Adrenal gland (tissue), 12 donors: ENCODE measurements around the gene KIAA0753. TPM values are rescaled to one million over a fixed set of nuclear protein-coding genes. Genes with fewer than 3 reads are reported as not detected.
A peak's percentile ranks its signal among the peaks of the same experiment; 100 is the strongest.

Source experiments
- DNase-seq, 7 donors: peaks; one replicate each; pipeline ENCODE4 v3.0.0-alpha.2; 2019 to 2020
- H3K27ac ChIP-seq, 5 donors: fragments of 200-600 bp; sonication (generic) in 4 of 5; 1 replicate in 3 of 5; 2 replicates in 2 of 5; pipeline versions ENCODE4 v1.5.1 to v1.8.0; 2016 to 2020; ENCODE audit warnings: mild to moderate bottlenecking in 1 of 5
- H3K27me3 ChIP-seq: fragments of 200-600 bp; 2 replicates; pipeline ENCODE4 v1.8.0; 2021
- H3K36me3 ChIP-seq, 2 donors: fragments of 200-600 bp; replicated peaks in 1 of 2; 1 replicate in 1 of 2; 2 replicates in 1 of 2; pipeline versions ENCODE4 v1.5.1 to v1.8.0; 2018 to 2022
- H3K4me1 ChIP-seq, 2 donors: fragments of 200-600 bp; replicated peaks in 1 of 2; 1 replicate in 1 of 2; 2 replicates in 1 of 2; pipeline versions ENCODE4 v1.5.1 to v1.8.0; 2018 to 2021
- H3K4me3 ChIP-seq, 4 donors: fragments of 200-600 bp; sonication (generic) in 3 of 4; one replicate each; pipeline ENCODE4 v1.5.1; 2016 to 2018
- H3K9me3 ChIP-seq, 3 donors: fragments of 200-600 bp; sonication (generic) in 1 of 3; replicated peaks in 1 of 3; 1 replicate in 2 of 3; 2 replicates in 1 of 3; pipeline versions ENCODE4 v1.5.1 to v1.8.0; 2016 to 2021
- CTCF ChIP-seq, 6 experiments: fragments of 450-650 bp in 4 of 6; fragments of 200-600 bp in 2 of 6; sonication (generic) in 1 of 6; IDR thresholded peaks; 1 replicate in 5 of 6; 2 replicates in 1 of 6; pipeline versions ENCODE4 v1.5.1 to v1.8.0; 2016 to 2021; ENCODE audit warnings: antibody characterized with exemption in 6 of 6, mild to moderate bottlenecking in 2 of 6, moderate library complexity in 1 of 6
- POLR2A ChIP-seq, 2 donors: fragments of 450-650 bp; IDR thresholded peaks; one replicate each; pipeline ENCODE4 v1.6.1; 2017; ENCODE audit warnings: antibody characterized with exemption in 2 of 2, mild to moderate bottlenecking in 2 of 2, moderate library complexity in 1 of 2
- WGBS, 4 donors: extraction: QIAGEN DNeasy Blood & Tissue Kit in 2 of 4; methylation state at CpG; one replicate each; pipeline versions ENCODE4 v1.1.5 to v1.1.7; 2013 to 2017; 5-methylcytosine and 5-hydroxymethylcytosine counted together
- intact Hi-C, 2 donors: fragments of 100-400 bp; cut with DNase I; formaldehyde crosslinking; loops; one replicate each; pipeline versions ENCODE4 v1.14.1 to v1.15.0; 2022 to 2023
- polyA plus RNA-seq, 3 donors: library from polyadenylated mRNA; stranded (reverse); fragments of 200-250 nt in 2 of 3; fragments of 350-450 nt in 1 of 3; fragmentation: Illumina TruSeq in 1 of 3; extraction: RNeasy Lipid Tissue Mini Kit (QIAGEN cat#74804) in 1 of 3; gene quantifications; one replicate each; pipeline ENCODE4 v1.2.3, GENCODE V29; 2013 to 2014
- total RNA-seq, 9 donors: library from RNA; depleted of rRNA in 4 of 9; stranded (reverse); fragments of >200 nt in 4 of 9; fragments of 120-200 nt in 1 of 9; fragmentation: NEBNext Ultra II Directional in 1 of 9; extraction: Animal tissue kit (Norgen Biotek cat#: 25700) in 1 of 9; gene quantifications; one replicate each; pipeline versions ENCODE4 v1.1.0 to v1.2.4, GENCODE V29; 2013 to 2023
- donor health status: healthy with polysubstance abuse.
- donor health status: Bipolar disorder and iron deficiency.
- donor health status: DM: yes; HTN: yes; CAD: no.
- donor health status: DM: no; HTN: no; CAD: no.
- donor health status: DM: no; HTN: no; CAD: no.
- donor health status: DM: yes; HTN: yes; CAD: no.

The KIAA0753 gene
- total and polyA plus RNA-seq, 12 donors: 5.1 to 21.8 (median 13.1) TPM

- intact Hi-C loops: no loop called here
- H3K4me1 ChIP-seq: peaks cover 0 to 1% of the 10 kb centered on the region in 2 donors
- peaks cover 0 to 13% of the 10 kb centered on the region in 2 donors for H3K36me3 ChIP-seq
- no peak overlapping the region for H3K27ac ChIP-seq
- H3K4me3 ChIP-seq: no peak overlapping the region
- no peaks in the 10 kb centered on the region for H3K27me3 ChIP-seq
- TF ChIP-seq CTCF (IDR thresholded peaks at IDR 0.05) (no peak), POLR2A (IDR thresholded peaks at IDR 0.05) (no peak)
- WGBS, 4 donors: 85 to 93% (median 91%) methylated on average over 8 to 9 of the region's 9 CpGs
- H3K9me3 ChIP-seq: peaks cover 0 to 6% (median 0%) of the 10 kb centered on the region in 3 donors
- DNase-seq: no peak
These were observed 59.9 kb downstream of the KIAA0753 start for GRCh38 chr17:6580625-6581024.

- no peak for DNase-seq
- H3K4me3 ChIP-seq: no peak overlapping the region
- intact Hi-C loops: no loop called here
- H3K27ac ChIP-seq: no peak overlapping the region
- H3K4me1 ChIP-seq: peaks cover 0 to 11% of the 10 kb centered on the region in 2 donors
- no peak for TF ChIP-seq POLR2A (IDR thresholded peaks at IDR 0.05)
- H3K9me3 ChIP-seq: no peaks in the 10 kb centered on the region
- peaks cover 0 to 13% of the 10 kb centered on the region in 2 donors for H3K36me3 ChIP-seq
- no peaks in the 10 kb centered on the region for H3K27me3 ChIP-seq
- 77 to 93% (median 82%) methylated on average over 6 of the region's 6 CpGs for WGBS, 4 donors
These were observed 62.0 kb downstream of the KIAA0753 start for GRCh38 chr17:6578491-6578890.

GRCh38 chr17:6577686-6578263 lies 62.7 kb downstream of the KIAA0753 start:
- 90 to 97% (median 95%) methylated on average over 7 of the region's 7 CpGs for WGBS, 4 donors
- TF ChIP-seq POLR2A (IDR thresholded peaks at IDR 0.05) (no peak), CTCF (IDR thresholded peaks at IDR 0.05) (no peak)
- no peak overlapping the region for H3K4me3 ChIP-seq
- DNase-seq: no peak
- peaks cover 0 to 8% of the 10 kb centered on the region in 2 donors for H3K36me3 ChIP-seq
- no peak overlapping the region for H3K27ac ChIP-seq
- H3K9me3 ChIP-seq: no peaks in the 10 kb centered on the region
- intact Hi-C loops: no loop called here
- H3K4me1 ChIP-seq: peaks cover 0 to 11% of the 10 kb centered on the region in 2 donors
- no peaks in the 10 kb centered on the region for H3K27me3 ChIP-seq

- Histone ChIP-seq H3K9me3 (no peaks in the 10 kb centered on the region), H3K4me1 (peaks cover 0 to 11% of the 10 kb centered on the region in 2 donors), H3K27ac (peak overlapping the region in 1 of 5 donors; percentile 40), H3K36me3 (peaks cover 0 to 8% of the 10 kb centered on the region in 2 donors), H3K27me3 (no peaks in the 10 kb centered on the region), H3K4me3 (no peak overlapping the region)
- no peak for DNase-seq
- TF ChIP-seq CTCF (IDR thresholded peaks at IDR 0.05) (no peak), POLR2A (IDR thresholded peaks at IDR 0.05) (no peak)
- intact Hi-C loops: no loop called here
- WGBS, 4 donors: 92 to 95% (median 94%) methylated on average over 7 of the region's 7 CpGs
These were observed 64.3 kb downstream of the KIAA0753 start for GRCh38 chr17:6576038-6576785.
